Activated CD8-positive, alpha-beta memory T cell treated with anti-CD3 and anti-CD28 coated beads for 1 hour (primary cell): Measurements from ENCODE around the gene NKAIN4.
"Not testable (repeated sequence)": the region's sequence is repeated elsewhere in the genome, so short reads cannot be mapped to it uniquely, and the experiment has no call there.

Experiments used
- DNase-seq, 2 donors: peaks; one replicate each; pipeline ENCODE4 v3.0.0-alpha.2; 2020; ENCODE audit warnings: low read depth in 1 of 2; ENCODE audit errors: extremely low read depth in 1 of 2

NKAIN4 gene

GRCh38 chr20:63258781-63259180 is 4.5 kb upstream of the NKAIN4 start:
- DNase-seq: no peak

GRCh38 chr20:63257629-63258028 is 3.4 kb upstream of the NKAIN4 start:
- no peak for DNase-seq

GRCh38 chr20:63256954-63257353 is 2.7 kb upstream of the NKAIN4 start:
- no peak for DNase-seq

- DNase-seq: no peak
Observed at GRCh38 chr20:63255931-63256704, 1.9 kb upstream of the NKAIN4 start.

GRCh38 chr20:63254606-63255384 is 532 bp upstream of the NKAIN4 start:
- DNase-seq: no peak

- DNase-seq: no peak
Observed at GRCh38 chr20:63253438-63254231, 628 bp downstream of the NKAIN4 start.

GRCh38 chr20:63253065-63253437 is 1.2 kb downstream of the NKAIN4 start:
- no peak for DNase-seq

GRCh38 chr20:63252284-63252711 is 2.0 kb downstream of the NKAIN4 start:
- DNase-seq: no peak

- DNase-seq: not testable (repeated sequence)
Observed at GRCh38 chr20:63251350-63251749, 2.9 kb downstream of the NKAIN4 start.

- DNase-seq: no peak
Observed at GRCh38 chr20:63249891-63250290, 4.4 kb downstream of the NKAIN4 start.

- DNase-seq: no peak
Observed at GRCh38 chr20:63248835-63249591, 5.2 kb downstream of the NKAIN4 start.

- no peak for DNase-seq
Observed at GRCh38 chr20:63247671-63248228, 6.5 kb downstream of the NKAIN4 start.

GRCh38 chr20:63246490-63247288 is 7.6 kb downstream of the NKAIN4 start:
- DNase-seq: no peak

- DNase-seq: no peak
Observed at GRCh38 chr20:63244468-63244867, 9.8 kb downstream of the NKAIN4 start.

- DNase-seq: no peak
Observed at GRCh38 chr20:63243604-63244247, 10.5 kb downstream of the NKAIN4 start.

GRCh38 chr20:63242736-63243135 is 11.5 kb downstream of the NKAIN4 start:
- no peak for DNase-seq

- no peak for DNase-seq
Observed at GRCh38 chr20:63241272-63241671, 13.0 kb downstream of the NKAIN4 start.

- no peak for DNase-seq
Observed at GRCh38 chr20:63240004-63240403, 14.3 kb downstream of the NKAIN4 start.

- DNase-seq: no peak
Observed at GRCh38 chr20:63239431-63239830, 14.8 kb downstream of the NKAIN4 start.
